HCT116 (cell line): ENCODE results near the gene ATP2C1. TPM values are rescaled to one million over a fixed set of nuclear protein-coding genes. Genes with fewer than 3 reads are reported as not detected.

Experiments
- ATAC-seq: fragments of 200-7000 bp; cut with Tn5 transposase; 2 replicates; pipeline ENCODE4 v1.9.1; 2020; ENCODE audit warnings: mild to moderate bottlenecking, moderate library complexity
- BruUV-seq: library from RNA; stranded (reverse); fragments of 400-500 nt; replicated peaks from 2 replicates; lab custom pipeline; 2021; lab: Mats Ljungman, UMichigan
- CTCF ChIA-PET: fragments of 300-600 bp; sonication (Branson Sonifier 250); formaldehyde crosslinking; loops from one replicate; lab custom pipeline; 2021; ENCODE audit warnings: antibody characterized with exemption; lab: Charles Lee
- POLR2A ChIA-PET: fragments of 300-600, 350-600 bp; sonication (Branson Sonifier 250); formaldehyde crosslinking; loops from one replicate; lab custom pipeline; 2021; ENCODE audit warnings: antibody characterized with exemption; lab: Charles Lee
- RAD21 ChIA-PET, 2 experiments: fragments of 300-600 bp; sonication (Branson Sonifier 250); formaldehyde crosslinking; loops; one replicate each; lab custom pipeline; 2023; ENCODE audit warnings: low total read pairs in 2 of 2; ENCODE audit not compliant: uncharacterized antibody in 2 of 2, unreplicated experiment in 2 of 2, low non-redundant PET in 1 of 2; lab: Charles Lee
- DNase-seq: peaks from one replicate; pipeline ENCODE4 v3.0.0-alpha.2; 2010; ENCODE audit warnings: low read depth, low spot score
- H2AFZ ChIP-seq: fragments of 200-600 bp; shearing (Covaris generic), sonication (generic); 2 replicates; pipeline ENCODE4 v1.6.1; 2017; ENCODE audit warnings: low read depth, mixed run types, mixed read lengths, antibody characterized with exemption, low read length; ENCODE audit not compliant: poor library complexity, severe bottlenecking
- H3K27ac ChIP-seq: 2 replicates; pipeline ENCODE4 v1.5.1; 2012; ENCODE audit warnings: low read depth, low read length
- H3K27me3 ChIP-seq: fragments of 200-600 bp; sonication (generic); 2 replicates; pipeline ENCODE4 v1.6.1; 2016; ENCODE audit warnings: mixed run types, low read length, mixed read lengths; ENCODE audit not compliant: insufficient read depth
- H3K36me3 ChIP-seq, 2 experiments: fragments of 200-500 bp in 1 of 2; fragments of 200-600 bp in 1 of 2; sonication (Bioruptor generic) in 1 of 2; sonication (generic) in 1 of 2; 2 replicates each; pipeline versions ENCODE4 v1.5.1 to v1.6.1; 2014 to 2016; ENCODE audit warnings: low read length in 2 of 2, inconsistent platforms in 1 of 2, mixed read lengths in 1 of 2, mixed run types in 1 of 2; ENCODE audit not compliant: insufficient read depth in 2 of 2, control insufficient read depth in 1 of 2
- H3K4me1 ChIP-seq, 2 experiments: fragments of 200-600 bp in 1 of 2; sonication (generic) in 1 of 2; 2 replicates each; pipeline versions ENCODE4 v1.5.1 to v1.6.1; 2012 to 2017; ENCODE audit warnings: low read length in 2 of 2, inconsistent platforms in 1 of 2, mild to moderate bottlenecking in 1 of 2, mixed read lengths in 1 of 2, mixed run types in 1 of 2, moderate library complexity in 1 of 2; ENCODE audit not compliant: insufficient read depth in 2 of 2, control insufficient read depth in 1 of 2
- H3K4me2 ChIP-seq: fragments of 200-600 bp; sonication (generic); 2 replicates; pipeline ENCODE4 v1.6.1; 2017; ENCODE audit warnings: mixed run types, low read length, mixed read lengths
- H3K4me3 ChIP-seq, 2 experiments: fragments of 200-600 bp in 1 of 2; sonication (generic) in 1 of 2; replicated peaks in 1 of 2; 2 replicates each; pipeline ENCODE4 v1.5.1; 2011 to 2016; ENCODE audit warnings: low read length in 2 of 2, control low read depth in 1 of 2, low read depth in 1 of 2, mild to moderate bottlenecking in 1 of 2, mixed read lengths in 1 of 2, mixed run types in 1 of 2
- H3K79me2 ChIP-seq: fragments of 200-600 bp; sonication (generic); 2 replicates; pipeline ENCODE4 v1.6.1; 2017; ENCODE audit warnings: mild to moderate bottlenecking, mixed run types, low read length, moderate library complexity, mixed read lengths; ENCODE audit not compliant: insufficient read depth
- H3K9ac ChIP-seq: fragments of 200-600 bp; sonication (generic); 2 replicates; pipeline ENCODE4 v1.6.1; 2016; ENCODE audit warnings: low read length, mixed read lengths
- H3K9me2 ChIP-seq: fragments of 200-600 bp; sonication (generic), shearing (Covaris generic); 2 replicates; pipeline ENCODE4 v1.6.1; 2017; ENCODE audit warnings: mixed run types, mild to moderate bottlenecking, moderate library complexity; ENCODE audit not compliant: insufficient read depth
- H3K9me3 ChIP-seq, 2 experiments: fragments of 200-500 bp in 1 of 2; fragments of 200-600 bp in 1 of 2; sonication (Bioruptor generic) in 1 of 2; sonication (generic) in 1 of 2; 2 replicates each; pipeline ENCODE4 v1.6.1; 2014 to 2017; ENCODE audit warnings: low read length in 2 of 2, mixed read lengths in 2 of 2, inconsistent platforms in 1 of 2, low read depth in 1 of 2, mild to moderate bottlenecking in 1 of 2, mixed run types in 1 of 2, moderate library complexity in 1 of 2; ENCODE audit not compliant: control insufficient read depth in 1 of 2, insufficient read depth in 1 of 2
- H4K20me1 ChIP-seq: fragments of 200-600 bp; sonication (generic), shearing (Covaris generic); 2 replicates; pipeline ENCODE4 v1.6.1; 2017; ENCODE audit warnings: mixed run types, mild to moderate bottlenecking, moderate library complexity; ENCODE audit not compliant: insufficient read depth
- ATF3 ChIP-seq: IDR thresholded peaks from 2 replicates; pipeline ENCODE4 v1.6.1; 2012
- CBX3 ChIP-seq: IDR thresholded peaks from 2 replicates; pipeline ENCODE4 v1.6.1; 2012; ENCODE audit warnings: low read depth
- CTCF ChIP-seq, 3 experiments: fragments of 200-600 bp in 1 of 3; sonication (generic) in 1 of 3; IDR thresholded peaks in 2 of 3; conservative IDR thresholded peaks in 1 of 3; 2 replicates each; pipeline ENCODE4 v1.5.1; 2012 to 2017; ENCODE audit warnings: low read depth in 2 of 3, low read length in 2 of 3, antibody characterized with exemption in 1 of 3, borderline replicate concordance in 1 of 3, control low read depth in 1 of 3, mild to moderate bottlenecking in 1 of 3, mixed read lengths in 1 of 3, mixed run types in 1 of 3, moderate library complexity in 1 of 3; ENCODE audit not compliant: insufficient read depth in 1 of 3
- ELF1 ChIP-seq: IDR thresholded peaks from 2 replicates; pipeline ENCODE4 v1.6.1; 2012; ENCODE audit warnings: low read depth, borderline replicate concordance
- EZH2phosphoT487 ChIP-seq: fragments of 200-600 bp; IDR thresholded peaks from 2 replicates; pipeline ENCODE4 v1.6.1; 2018; ENCODE audit warnings: antibody characterized with exemption, borderline replicate concordance
- FOSL1 ChIP-seq: IDR thresholded peaks from 2 replicates; pipeline ENCODE4 v1.6.1; 2012; ENCODE audit warnings: low read depth
- JUND ChIP-seq: IDR thresholded peaks from 2 replicates; pipeline ENCODE4 v1.6.1; 2012
- POLR2A ChIP-seq: IDR thresholded peaks from 2 replicates; pipeline ENCODE4 v1.7.0; 2011; ENCODE audit warnings: borderline replicate concordance; ENCODE audit not compliant: insufficient read depth, insufficient read length; ENCODE audit errors: extremely low read depth
- POLR2AphosphoS5 ChIP-seq: IDR thresholded peaks from 2 replicates; pipeline ENCODE4 v1.6.1; 2011; ENCODE audit warnings: mild to moderate bottlenecking, low read depth, low read length, moderate library complexity
- RAD21 ChIP-seq: IDR thresholded peaks from 2 replicates; pipeline ENCODE4 v1.6.1; 2012; ENCODE audit warnings: low read depth, mild to moderate bottlenecking
- REST ChIP-seq: IDR thresholded peaks from 2 replicates; pipeline ENCODE4 v1.6.1; 2012; ENCODE audit warnings: low read depth
- SIN3A ChIP-seq: IDR thresholded peaks from 2 replicates; pipeline ENCODE4 v1.6.1; 2012; ENCODE audit warnings: low read depth
- SP1 ChIP-seq: IDR thresholded peaks from 2 replicates; pipeline ENCODE4 v1.6.1; 2012; ENCODE audit warnings: low read depth
- SRF ChIP-seq: IDR thresholded peaks from 2 replicates; pipeline ENCODE4 v1.6.1; 2012; ENCODE audit warnings: low read depth
- TCF7L2 ChIP-seq: IDR thresholded peaks from 2 replicates; pipeline ENCODE4 v1.7.0; 2011; ENCODE audit warnings: borderline replicate concordance, inconsistent platforms; ENCODE audit not compliant: insufficient read depth, insufficient read length; ENCODE audit errors: extremely low read depth
- ZNF274 ChIP-seq: fragments of 200-500 bp; sonication (Bioruptor generic); IDR thresholded peaks from 2 replicates; pipeline ENCODE4 v1.6.1; 2014; ENCODE audit warnings: mild to moderate bottlenecking, low read depth, low read length, inconsistent platforms
- intact Hi-C: fragments of 100-400 bp; cut with micrococcal nuclease; formaldehyde crosslinking; loops from 2 replicates; pipeline ENCODE4 v1.10.0; 2022
- total RNA-seq: library from RNA; stranded (reverse); gene quantifications from one replicate; pipeline ENCODE4 v1.2.1, GENCODE V29; 2021; ENCODE audit not compliant: unreplicated experiment
- TF ChIP-seq, protein P1 (sequence below): IDR thresholded peaks from 2 replicates; pipeline ENCODE4 v1.6.1; 2012
- TF ChIP-seq, protein P2 (sequence below): IDR thresholded peaks from 2 replicates; pipeline ENCODE4 v1.6.1; 2011; ENCODE audit warnings: mild to moderate bottlenecking, low read length, moderate library complexity; ENCODE audit not compliant: insufficient replicate concordance; ENCODE audit errors: extremely low read depth

ATP2C1 gene
- total RNA-seq, 1 experiment from 2014 or later = 69.1 TPM

DNA sequence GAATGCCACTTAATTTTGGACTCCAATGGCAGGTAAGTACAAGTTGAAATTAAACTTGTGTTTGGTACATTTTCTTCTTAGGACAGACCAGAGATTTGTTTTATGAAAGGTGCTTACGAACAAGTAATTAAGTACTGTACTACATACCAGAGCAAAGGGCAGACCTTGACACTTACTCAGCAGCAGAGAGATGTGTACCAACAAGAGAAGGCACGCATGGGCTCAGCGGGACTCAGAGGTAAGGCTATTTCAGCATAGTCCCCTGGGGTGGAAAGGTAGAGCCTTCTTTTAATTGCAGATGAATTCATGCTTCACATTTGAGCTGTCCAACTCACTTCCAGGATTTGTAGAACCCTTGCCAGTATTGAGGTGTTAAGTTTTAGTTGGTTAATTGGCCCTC is 81.4 kb downstream of the ATP2C1 start:
- ChIA-PET POLR2A (no interaction called here), CTCF (no interaction called here), RAD21 (no interaction called here)
- Histone ChIP-seq H3K79me2 (no peaks in the 10 kb centered on the region), H3K36me3 (peaks cover under 1 to 2% of the 10 kb centered on the region in 2 experiments; a peak in 1 of 4 replicates), H3K9me2 (no peaks in the 10 kb centered on the region), H3K4me1 (no peaks in the 10 kb centered on the region), H3K9me3 (no peaks in the 10 kb centered on the region), H2AFZ (no peak overlapping the region), H3K4me3 (no peak overlapping the region), H3K9ac (no peak overlapping the region), H3K4me2 (no peak overlapping the region), H4K20me1 (no peaks in the 10 kb centered on the region), H3K27ac (no peak overlapping the region), H3K27me3 (no peaks in the 10 kb centered on the region)
- DNase-seq = no peak
- TF ChIP-seq FOSL1 (no peak), CTCF (IDR thresholded peaks at IDR 0.05 in 2 of 3, conservative IDR thresholded peaks at IDR 0.05 in 1 of 3; ENCODE audit: borderline replicate concordance in 1 of 3, insufficient read depth in 1 of 3, low read depth in 2 of 3, low read length in 2 of 3) (no peak), CBX3 (no peak), SIN3A (no peak), ZNF274 (no peak), EZH2phosphoT487 (no peak), RAD21 (no peak), JUND (no peak), TCF7L2 (no peak), SP1 (no peak), SRF (no peak), ATF3 (no peak), POLR2AphosphoS5 (no peak), REST (no peak), POLR2A (no peak), ELF1 (no peak)
- TF ChIP-seq, protein P1, sequence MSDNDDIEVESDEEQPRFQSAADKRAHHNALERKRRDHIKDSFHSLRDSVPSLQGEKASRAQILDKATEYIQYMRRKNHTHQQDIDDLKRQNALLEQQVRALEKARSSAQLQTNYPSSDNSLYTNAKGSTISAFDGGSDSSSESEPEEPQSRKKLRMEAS = no peak
- TF ChIP-seq, protein P2, sequence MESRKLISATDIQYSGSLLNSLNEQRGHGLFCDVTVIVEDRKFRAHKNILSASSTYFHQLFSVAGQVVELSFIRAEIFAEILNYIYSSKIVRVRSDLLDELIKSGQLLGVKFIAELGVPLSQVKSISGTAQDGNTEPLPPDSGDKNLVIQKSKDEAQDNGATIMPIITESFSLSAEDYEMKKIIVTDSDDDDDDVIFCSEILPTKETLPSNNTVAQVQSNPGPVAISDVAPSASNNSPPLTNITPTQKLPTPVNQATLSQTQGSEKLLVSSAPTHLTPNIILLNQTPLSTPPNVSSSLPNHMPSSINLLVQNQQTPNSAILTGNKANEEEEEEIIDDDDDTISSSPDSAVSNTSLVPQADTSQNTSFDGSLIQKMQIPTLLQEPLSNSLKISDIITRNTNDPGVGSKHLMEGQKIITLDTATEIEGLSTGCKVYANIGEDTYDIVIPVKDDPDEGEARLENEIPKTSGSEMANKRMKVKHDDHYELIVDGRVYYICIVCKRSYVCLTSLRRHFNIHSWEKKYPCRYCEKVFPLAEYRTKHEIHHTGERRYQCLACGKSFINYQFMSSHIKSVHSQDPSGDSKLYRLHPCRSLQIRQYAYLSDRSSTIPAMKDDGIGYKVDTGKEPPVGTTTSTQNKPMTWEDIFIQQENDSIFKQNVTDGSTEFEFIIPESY = no peak
- no TSS peak for BruUV-seq
- ATAC-seq = no peak
- intact Hi-C loops = no loop called here
